Mesenchymal stem cell (in vitro differentiated cells and primary cell): Measurements from ENCODE around the gene SSTR3.
A peak's percentile ranks its signal among the peaks of the same experiment; 100 is the strongest.

Experiments used
- DNase-seq: peaks from one replicate; pipeline ENCODE4 v3.0.0-alpha.2; 2013
- H2AFZ ChIP-seq: one replicate; pipeline ENCODE4 v1.6.1; 2013; ENCODE audit warnings: low read depth, mild to moderate bottlenecking, control low read depth, inconsistent platforms, low read length, moderate library complexity
- H2AK5ac ChIP-seq: 2 replicates; pipeline ENCODE4 v1.6.1; 2013; ENCODE audit warnings: low read length, moderate library complexity, mild to moderate bottlenecking, inconsistent platforms; ENCODE audit not compliant: severe bottlenecking
- H2BK120ac ChIP-seq: one replicate; pipeline ENCODE4 v1.6.1; 2013; ENCODE audit warnings: low read depth, mild to moderate bottlenecking, inconsistent platforms, low read length, moderate library complexity
- H2BK12ac ChIP-seq, 2 experiments: one replicate each; pipeline ENCODE4 v1.6.1; 2013; ENCODE audit warnings: inconsistent platforms in 2 of 2, low read length in 2 of 2, mild to moderate bottlenecking in 2 of 2, moderate library complexity in 2 of 2, control low read depth in 1 of 2
- H2BK15ac ChIP-seq: one replicate; pipeline ENCODE4 v1.6.1; 2013; ENCODE audit warnings: mild to moderate bottlenecking, low read depth, inconsistent platforms; ENCODE audit not compliant: poor library complexity, severe bottlenecking
- H2BK5ac ChIP-seq: 2 replicates; pipeline ENCODE4 v1.6.1; 2013; ENCODE audit warnings: low read depth, mild to moderate bottlenecking, low read length, control low read depth, inconsistent platforms; ENCODE audit not compliant: poor library complexity, severe bottlenecking
- H3K14ac ChIP-seq, 2 experiments: one replicate each; pipeline ENCODE4 v1.6.1; 2013; ENCODE audit warnings: inconsistent platforms in 2 of 2, low read length in 2 of 2, control low read depth in 1 of 2, mild to moderate bottlenecking in 1 of 2, moderate library complexity in 1 of 2
- H3K18ac ChIP-seq, 2 experiments: one replicate each; pipeline ENCODE4 v1.6.1; 2013; ENCODE audit warnings: inconsistent platforms in 2 of 2, low read length in 2 of 2, control low read depth in 1 of 2, low read depth in 1 of 2, mild to moderate bottlenecking in 1 of 2
- H3K23ac ChIP-seq, 2 experiments: one replicate each; pipeline ENCODE4 v1.6.1; 2013; ENCODE audit warnings: inconsistent platforms in 2 of 2, low read length in 2 of 2, mild to moderate bottlenecking in 2 of 2, moderate library complexity in 2 of 2, control low read depth in 1 of 2
- H3K27ac ChIP-seq: 2 replicates; pipeline ENCODE4 v1.5.1; 2013; ENCODE audit warnings: mild to moderate bottlenecking, moderate library complexity, low read length, control low read depth, inconsistent platforms; ENCODE audit not compliant: poor library complexity, severe bottlenecking
- H3K27me3 ChIP-seq, 2 experiments: 2 replicates each; pipeline versions ENCODE4 v1.6.1 to v1.7.0; 2013; ENCODE audit warnings: low read length in 2 of 2, mild to moderate bottlenecking in 2 of 2, moderate library complexity in 2 of 2, control low read depth in 1 of 2, inconsistent platforms in 1 of 2; ENCODE audit not compliant: control insufficient read depth in 1 of 2, insufficient read depth in 1 of 2
- H3K36me3 ChIP-seq, 2 experiments: 2 replicates each; pipeline versions ENCODE4 v1.6.1 to v1.7.0; 2013; ENCODE audit warnings: low read length in 2 of 2, control low read depth in 1 of 2, inconsistent platforms in 1 of 2, low read depth in 1 of 2, mild to moderate bottlenecking in 1 of 2; ENCODE audit not compliant: insufficient read depth in 2 of 2, control insufficient read depth in 1 of 2
- H3K4ac ChIP-seq, 2 experiments: one replicate each; pipeline ENCODE4 v1.6.1; 2013; ENCODE audit warnings: inconsistent platforms in 2 of 2, low read length in 2 of 2, mild to moderate bottlenecking in 2 of 2, moderate library complexity in 2 of 2, control low read depth in 1 of 2, low read depth in 1 of 2
- H3K4me1 ChIP-seq: 2 replicates; pipeline ENCODE4 v1.6.1; 2013; ENCODE audit warnings: low read depth, low read length, control low read depth; ENCODE audit not compliant: control insufficient read depth, insufficient read depth
- H3K4me2 ChIP-seq: 2 replicates; pipeline ENCODE4 v1.6.1; 2013; ENCODE audit warnings: low read length, mild to moderate bottlenecking, inconsistent platforms; ENCODE audit not compliant: poor library complexity, severe bottlenecking
- H3K4me3 ChIP-seq, 2 experiments: 2 replicates each; pipeline versions ENCODE4 v1.5.1 to v1.7.0; 2013; ENCODE audit warnings: low read length in 2 of 2, mild to moderate bottlenecking in 2 of 2, control low read depth in 1 of 2, low read depth in 1 of 2; ENCODE audit not compliant: insufficient read depth in 1 of 2
- H3K79me1 ChIP-seq: replicated peaks from 2 replicates; pipeline ENCODE4 v1.6.1; 2013; ENCODE audit warnings: mild to moderate bottlenecking, control low read depth, low read length, inconsistent platforms; ENCODE audit not compliant: poor library complexity, severe bottlenecking
- H3K9ac ChIP-seq: 2 replicates; pipeline ENCODE4 v1.7.0; 2013; ENCODE audit warnings: mild to moderate bottlenecking, low read length, moderate library complexity
- H3K9me3 ChIP-seq: 2 replicates; pipeline ENCODE4 v1.7.0; 2013; ENCODE audit warnings: mild to moderate bottlenecking, low read length; ENCODE audit not compliant: control insufficient read depth
- H4K8ac ChIP-seq: one replicate; pipeline ENCODE4 v1.6.1; 2013; ENCODE audit warnings: inconsistent platforms, mild to moderate bottlenecking, low read length, moderate library complexity
- H4K91ac ChIP-seq: one replicate; pipeline ENCODE4 v1.6.1; 2013; ENCODE audit warnings: mild to moderate bottlenecking, low read length, inconsistent platforms
- WGBS: methylation state at CpG from one replicate; pipeline ENCODE4 v1.1.7; 2013; ENCODE audit warnings: mixed read lengths; 5-methylcytosine and 5-hydroxymethylcytosine counted together

SSTR3 gene

GRCh38 chr22:37174964-37175363 lies 37.3 kb downstream of the SSTR3 start:
- Histone ChIP-seq H3K23ac (no peak overlapping the region), H2BK12ac (no peak overlapping the region), H4K91ac (no peak overlapping the region), H3K9ac (no peak overlapping the region), H3K36me3 (peaks cover 0 to 4% of the 10 kb centered on the region in 2 experiments), H3K14ac (no peak overlapping the region), H3K18ac (no peak overlapping the region), H2BK120ac (no peak overlapping the region), H3K4me1 (peaks cover 7% of the 10 kb centered on the region), H3K27me3 (peaks cover 0 to 57% of the 10 kb centered on the region in 2 experiments), H2BK5ac (no peak overlapping the region), H3K27ac (no peak overlapping the region), H3K4me2 (no peak overlapping the region), H3K4me3 (no peak overlapping the region), H4K8ac (no peak overlapping the region), H3K79me1 (no peaks in the 10 kb centered on the region), H2AK5ac (no peak overlapping the region), H3K9me3 (no peaks in the 10 kb centered on the region), H3K4ac (no peak overlapping the region), H2BK15ac (no peak overlapping the region), H2AFZ (no peak overlapping the region)
- 93% methylated on average over 9 of the region's 9 CpGs for WGBS
- DNase-seq, result no peak

GRCh38 chr22:37173709-37174108 lies 38.6 kb downstream of the SSTR3 start:
- H3K27me3 ChIP-seq, result peaks cover 3 to 69% of the 10 kb centered on the region in 2 experiments
- H4K91ac ChIP-seq, result no peak overlapping the region
- peaks cover 2% of the 10 kb centered on the region for H3K4me1 ChIP-seq
- H2BK5ac ChIP-seq, result no peak overlapping the region
- H3K9me3 ChIP-seq, result no peaks in the 10 kb centered on the region
- no peaks in the 10 kb centered on the region for H3K79me1 ChIP-seq
- peak overlapping the region; percentile 33 for H3K9ac ChIP-seq
- no peak overlapping the region for H2AK5ac ChIP-seq
- no peak overlapping the region for H3K4me3 ChIP-seq
- H2BK12ac ChIP-seq, result no peak overlapping the region
- no peak overlapping the region for H2BK120ac ChIP-seq
- H2AFZ ChIP-seq, result no peak overlapping the region
- H3K4me2 ChIP-seq, result no peak overlapping the region
- H3K18ac ChIP-seq, result no peak overlapping the region
- peak overlapping the region in 1 of 2 experiments; percentile 32 for H3K23ac ChIP-seq
- H3K36me3 ChIP-seq, result no peaks in the 10 kb centered on the region
- H3K4ac ChIP-seq, result no peak overlapping the region
- WGBS, result 86% methylated on average over 6 of the region's 6 CpGs
- H3K14ac ChIP-seq, result no peak overlapping the region
- no peak for DNase-seq
- H3K27ac ChIP-seq, result no peak overlapping the region
- no peak overlapping the region for H2BK15ac ChIP-seq
- no peak overlapping the region for H4K8ac ChIP-seq

GRCh38 chr22:37172266-37173245 lies 39.7 kb downstream of the SSTR3 start:
- no peak for DNase-seq
- 88% methylated on average over 12 of the region's 14 CpGs for WGBS
- Histone ChIP-seq H2BK15ac (no peak overlapping the region), H3K9ac (no peak overlapping the region), H3K27me3 (peaks cover 3 to 74% of the 10 kb centered on the region in 2 experiments), H3K9me3 (no peaks in the 10 kb centered on the region), H4K91ac (no peak overlapping the region), H3K4me2 (no peak overlapping the region), H4K8ac (no peak overlapping the region), H3K4me1 (no peaks in the 10 kb centered on the region), H2BK5ac (no peak overlapping the region), H3K18ac (no peak overlapping the region), H2AK5ac (no peak overlapping the region), H2BK120ac (no peak overlapping the region), H3K4me3 (no peak overlapping the region), H2BK12ac (no peak overlapping the region), H3K79me1 (no peaks in the 10 kb centered on the region), H3K4ac (no peak overlapping the region), H3K27ac (no peak overlapping the region), H2AFZ (no peak overlapping the region), H3K14ac (no peak overlapping the region), H3K23ac (no peak overlapping the region), H3K36me3 (no peaks in the 10 kb centered on the region)

GRCh38 chr22:37171662-37172061 lies 40.6 kb downstream of the SSTR3 start:
- DNase-seq, result no peak
- WGBS, result 64% methylated on average over 5 of the region's 5 CpGs
- Histone ChIP-seq H2BK15ac (no peak overlapping the region), H3K9ac (no peak overlapping the region), H3K4me2 (no peak overlapping the region), H2BK5ac (no peak overlapping the region), H3K14ac (no peak overlapping the region), H3K4ac (no peak overlapping the region), H3K79me1 (no peaks in the 10 kb centered on the region), H2BK120ac (no peak overlapping the region), H3K4me1 (peaks cover 2% of the 10 kb centered on the region), H3K27ac (no peak overlapping the region), H3K27me3 (peaks cover 3 to 74% of the 10 kb centered on the region in 2 experiments), H2BK12ac (no peak overlapping the region), H3K4me3 (no peak overlapping the region), H4K8ac (no peak overlapping the region), H3K36me3 (no peaks in the 10 kb centered on the region), H4K91ac (no peak overlapping the region), H2AK5ac (no peak overlapping the region), H3K18ac (no peak overlapping the region), H2AFZ (no peak overlapping the region), H3K9me3 (no peaks in the 10 kb centered on the region), H3K23ac (no peak overlapping the region)
